ENCODE measurements around the gene RNF213. TPM values are rescaled to one million over a fixed set of nuclear protein-coding genes. Genes with fewer than 3 reads are reported as not detected.

RNF213 gene
- total RNA-seq, 2 donors from 2014 or later, result 150 to 174 TPM

DNA sequence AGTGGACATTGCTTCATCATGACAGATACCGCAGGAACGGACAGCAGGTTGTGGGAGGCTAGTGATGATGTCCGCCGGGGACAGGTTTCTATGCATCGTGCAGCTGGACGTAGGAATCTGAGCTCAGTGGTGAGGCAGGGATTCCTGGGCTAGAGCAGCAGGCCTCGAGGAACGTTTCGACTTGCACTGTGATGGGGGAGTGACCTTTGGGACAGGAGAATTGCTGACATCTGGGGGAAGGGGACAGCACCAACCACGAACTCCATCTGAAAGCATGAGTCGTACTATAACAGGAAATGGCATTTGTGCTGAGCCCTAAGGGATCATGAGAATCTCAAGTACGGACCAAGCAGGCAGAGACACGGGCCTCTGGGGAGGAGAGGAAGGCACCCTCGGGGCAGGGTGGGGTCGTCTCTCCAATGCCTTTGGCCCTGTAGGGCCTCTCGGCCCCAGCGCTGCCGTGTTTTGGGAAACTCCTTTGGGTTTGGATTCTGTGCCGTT is 88.5 kb downstream of the RNF213 start:
- no peak overlapping the region for H3K4me3 ChIP-seq
- peaks cover 89% of the 10 kb centered on the region for H3K36me3 ChIP-seq
- no peaks in the 10 kb centered on the region for H3K4me1 ChIP-seq (ENCODE audit: control insufficient read depth in 1 of 2, low read depth in 2 of 2)
- no peak overlapping the region for H3K27ac ChIP-seq
- TF ChIP-seq, protein P1, sequence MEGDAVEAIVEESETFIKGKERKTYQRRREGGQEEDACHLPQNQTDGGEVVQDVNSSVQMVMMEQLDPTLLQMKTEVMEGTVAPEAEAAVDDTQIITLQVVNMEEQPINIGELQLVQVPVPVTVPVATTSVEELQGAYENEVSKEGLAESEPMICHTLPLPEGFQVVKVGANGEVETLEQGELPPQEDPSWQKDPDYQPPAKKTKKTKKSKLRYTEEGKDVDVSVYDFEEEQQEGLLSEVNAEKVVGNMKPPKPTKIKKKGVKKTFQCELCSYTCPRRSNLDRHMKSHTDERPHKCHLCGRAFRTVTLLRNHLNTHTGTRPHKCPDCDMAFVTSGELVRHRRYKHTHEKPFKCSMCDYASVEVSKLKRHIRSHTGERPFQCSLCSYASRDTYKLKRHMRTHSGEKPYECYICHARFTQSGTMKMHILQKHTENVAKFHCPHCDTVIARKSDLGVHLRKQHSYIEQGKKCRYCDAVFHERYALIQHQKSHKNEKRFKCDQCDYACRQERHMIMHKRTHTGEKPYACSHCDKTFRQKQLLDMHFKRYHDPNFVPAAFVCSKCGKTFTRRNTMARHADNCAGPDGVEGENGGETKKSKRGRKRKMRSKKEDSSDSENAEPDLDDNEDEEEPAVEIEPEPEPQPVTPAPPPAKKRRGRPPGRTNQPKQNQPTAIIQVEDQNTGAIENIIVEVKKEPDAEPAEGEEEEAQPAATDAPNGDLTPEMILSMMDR (IDR thresholded peaks at IDR 0.05), result no peak
- ATAC-seq (ENCODE audit: insufficient number of reproducible peaks, low FRiP score, low read depth) (no peak), DNase-seq (ENCODE audit: low spot score) (no peak)
- no peaks in the 10 kb centered on the region for H3K9me3 ChIP-seq
- H3K27me3 ChIP-seq (replicated peaks; ENCODE audit: insufficient read depth), result no peaks in the 10 kb centered on the region

DNA sequence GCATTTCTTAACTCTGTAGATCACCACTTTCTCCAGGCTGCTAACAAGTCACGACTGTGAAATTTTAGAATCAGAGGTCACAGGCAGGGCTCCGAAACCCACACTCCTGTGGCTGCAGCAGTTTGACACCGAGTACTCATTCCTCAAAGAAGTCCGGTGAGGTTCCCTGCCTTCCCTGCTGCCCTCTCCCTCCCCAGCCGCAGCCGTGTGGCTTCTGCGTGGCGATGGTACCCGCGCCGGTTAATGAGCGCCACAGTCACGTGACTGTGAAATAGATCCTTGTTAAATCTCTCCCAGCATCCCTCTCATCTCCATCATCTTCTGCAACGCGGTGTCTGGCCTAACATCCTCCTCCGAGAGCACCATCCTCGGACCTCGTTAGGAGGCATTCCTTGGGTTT is 89.1 kb downstream of the RNF213 start:
- DNase-seq (ENCODE audit: low spot score), result no peak
- Histone ChIP-seq H3K27ac (no peak overlapping the region), H3K4me1 (ENCODE audit: control insufficient read depth in 1 of 2, low read depth in 2 of 2) (no peaks in the 10 kb centered on the region), H3K9me3 (no peaks in the 10 kb centered on the region), H3K27me3 (replicated peaks; ENCODE audit: insufficient read depth) (no peaks in the 10 kb centered on the region), H3K4me3 (no peak overlapping the region), H3K36me3 (peaks cover 89% of the 10 kb centered on the region)
- ATAC-seq (ENCODE audit: insufficient number of reproducible peaks, low FRiP score, low read depth), result no peak
- TF ChIP-seq, protein P1 (IDR thresholded peaks at IDR 0.05), result no peak

GRCh38 chr17:80352216-80352895 is 91.7 kb downstream of the RNF213 start:
- Histone ChIP-seq H3K4me3 (no peak overlapping the region), H3K4me1 (ENCODE audit: control insufficient read depth in 1 of 2, low read depth in 2 of 2) (no peaks in the 10 kb centered on the region), H3K27ac (no peak overlapping the region), H3K27me3 (replicated peaks; ENCODE audit: insufficient read depth) (no peaks in the 10 kb centered on the region), H3K36me3 (peaks cover 70% of the 10 kb centered on the region), H3K9me3 (no peaks in the 10 kb centered on the region)
- no peak for ATAC-seq (ENCODE audit: insufficient number of reproducible peaks, low FRiP score, low read depth)
- TF ChIP-seq, protein P1 (IDR thresholded peaks at IDR 0.05), result no peak
- DNase-seq (ENCODE audit: low spot score), result no peak

DNA sequence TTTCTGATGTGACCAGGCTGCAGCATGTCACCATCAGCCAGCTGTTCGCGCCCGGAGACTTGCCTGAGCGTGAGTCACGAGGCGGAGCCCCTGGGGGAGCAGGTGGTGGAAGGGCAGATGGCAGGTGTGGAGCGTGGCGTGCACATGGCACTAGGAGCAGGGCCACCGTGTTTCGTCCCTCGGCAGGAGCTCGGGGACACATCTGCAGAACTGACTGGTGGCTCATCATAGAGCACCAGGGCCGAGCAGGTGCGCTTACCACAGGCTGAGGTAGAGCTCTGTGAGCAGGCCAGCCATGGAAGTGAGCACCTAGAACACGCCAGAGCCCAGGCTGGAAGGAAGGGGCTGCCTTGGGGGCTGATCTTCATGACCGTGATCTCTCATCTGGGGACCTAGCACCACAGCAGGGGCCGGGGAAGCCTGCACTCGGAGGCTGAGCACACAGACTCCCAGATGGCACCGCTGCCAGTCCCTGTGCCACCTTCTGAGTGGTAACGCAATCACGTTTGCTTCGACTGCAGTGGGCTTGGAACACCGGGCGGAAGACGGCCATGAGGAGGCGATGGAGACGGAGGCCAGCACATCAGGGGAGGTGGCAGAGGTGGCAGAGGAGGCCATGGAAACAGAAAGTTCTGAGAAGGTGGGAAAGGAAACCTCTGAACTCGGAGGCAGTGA is 92.5 kb downstream of the RNF213 start:
- no peak overlapping the region for H3K27ac ChIP-seq
- H3K9me3 ChIP-seq, result no peaks in the 10 kb centered on the region
- H3K4me1 ChIP-seq (ENCODE audit: control insufficient read depth in 1 of 2, low read depth in 2 of 2), result no peaks in the 10 kb centered on the region
- ATAC-seq (ENCODE audit: insufficient number of reproducible peaks, low FRiP score, low read depth) (no peak), DNase-seq (ENCODE audit: low spot score) (no peak)
- peaks cover 66% of the 10 kb centered on the region for H3K36me3 ChIP-seq
- H3K27me3 ChIP-seq (replicated peaks; ENCODE audit: insufficient read depth), result no peaks in the 10 kb centered on the region
- TF ChIP-seq, protein P1 (IDR thresholded peaks at IDR 0.05), result no peak
- H3K4me3 ChIP-seq, result no peak overlapping the region

GRCh38 chr17:80353718-80354275 is 93.1 kb downstream of the RNF213 start:
- no peak overlapping the region for H3K27ac ChIP-seq
- ATAC-seq (ENCODE audit: insufficient number of reproducible peaks, low FRiP score, low read depth) (no peak), DNase-seq (ENCODE audit: low spot score) (no peak)
- H3K9me3 ChIP-seq, result no peaks in the 10 kb centered on the region
- TF ChIP-seq, protein P1 (IDR thresholded peaks at IDR 0.05), result no peak
- H3K4me3 ChIP-seq, result no peak overlapping the region
- H3K27me3 ChIP-seq (replicated peaks; ENCODE audit: insufficient read depth), result no peaks in the 10 kb centered on the region
- no peaks in the 10 kb centered on the region for H3K4me1 ChIP-seq (ENCODE audit: control insufficient read depth in 1 of 2, low read depth in 2 of 2)
- H3K36me3 ChIP-seq, result peaks cover 66% of the 10 kb centered on the region
